HEK293T (cell line): ENCODE data around the gene CMKLR1.

Experiments
- CTCF ChIA-PET: fragments of 350-600 bp; formaldehyde crosslinking; extraction: SDS; loops from one replicate; lab custom pipeline; 2021; ENCODE audit warnings: antibody characterized with exemption, inconsistent platforms; lab: Yijun Ruan, JAX
- POLR2A ChIA-PET: fragments of 350-600 bp; formaldehyde crosslinking; extraction: SDS; loops from one replicate; lab custom pipeline; 2020; ENCODE audit warnings: antibody characterized with exemption, inconsistent platforms; lab: Yijun Ruan, JAX
- DNase-seq: peaks from one replicate; pipeline ENCODE4 v3.0.0; 2012; ENCODE audit warnings: mixed read lengths; ENCODE audit errors: extremely low spot score
- ARNT ChIP-seq: fragments of 450-650 bp; IDR thresholded peaks from 2 replicates; pipeline ENCODE4 v1.6.1; 2017; ENCODE audit warnings: mild to moderate bottlenecking
- BHLHE40 ChIP-seq: fragments of 450-650 bp; IDR thresholded peaks from 2 replicates; pipeline ENCODE4 v1.6.1; 2016; ENCODE audit warnings: mild to moderate bottlenecking, moderate library complexity, borderline replicate concordance
- CTBP1 ChIP-seq: fragments of 450-650 bp; IDR thresholded peaks from 2 replicates; pipeline ENCODE4 v1.6.1; 2016; ENCODE audit warnings: borderline replicate concordance
- ELF4 ChIP-seq: fragments of 450-650 bp; IDR thresholded peaks from 2 replicates; pipeline ENCODE4 v1.6.1; 2017; ENCODE audit warnings: antibody characterized with exemption
- FOXA1 ChIP-seq: fragments of 450-650 bp; IDR thresholded peaks from 2 replicates; pipeline ENCODE4 v1.6.1; 2016; ENCODE audit warnings: mild to moderate bottlenecking
- FOXK2 ChIP-seq: fragments of 450-650 bp; IDR thresholded peaks from 2 replicates; pipeline ENCODE4 v1.6.1; 2016; ENCODE audit warnings: mild to moderate bottlenecking
- FOXM1 ChIP-seq: fragments of 450-650 bp; IDR thresholded peaks from 2 replicates; pipeline ENCODE4 v1.6.1; 2017; ENCODE audit warnings: mild to moderate bottlenecking, borderline replicate concordance
- HDGF ChIP-seq: fragments of 450-650 bp; IDR thresholded peaks from 2 replicates; pipeline ENCODE4 v1.6.1; 2017; ENCODE audit warnings: antibody characterized with exemption, borderline replicate concordance
- L3MBTL2 ChIP-seq: fragments of 450-650 bp; conservative IDR thresholded peaks from 2 replicates; pipeline ENCODE4 v1.6.1; 2016; ENCODE audit warnings: mild to moderate bottlenecking
- LEF1 ChIP-seq: fragments of 450-650 bp; IDR thresholded peaks from 2 replicates; pipeline ENCODE4 v1.6.1; 2017; ENCODE audit warnings: mild to moderate bottlenecking, borderline replicate concordance
- NFRKB ChIP-seq: fragments of 450-650 bp; IDR thresholded peaks from 2 replicates; pipeline ENCODE4 v1.6.1; 2016; ENCODE audit warnings: mild to moderate bottlenecking, moderate library complexity
- SP1 ChIP-seq: fragments of 450-650 bp; IDR thresholded peaks from 2 replicates; pipeline ENCODE4 v1.6.1; 2017
- SUZ12 ChIP-seq: fragments of 450-650 bp; IDR thresholded peaks from 2 replicates; pipeline ENCODE4 v1.6.1; 2016; ENCODE audit warnings: mild to moderate bottlenecking
- TARDBP ChIP-seq: fragments of 450-650 bp; IDR thresholded peaks from 2 replicates; pipeline ENCODE4 v1.6.1; 2016
- ZNF384 ChIP-seq: fragments of 450-650 bp; IDR thresholded peaks from 2 replicates; pipeline ENCODE4 v1.6.1; 2016
- TF ChIP-seq, protein P1 (sequence below): fragments of 450-650 bp; IDR thresholded peaks from 2 replicates; pipeline ENCODE4 v1.6.1; 2016

CMKLR1 gene

DNA sequence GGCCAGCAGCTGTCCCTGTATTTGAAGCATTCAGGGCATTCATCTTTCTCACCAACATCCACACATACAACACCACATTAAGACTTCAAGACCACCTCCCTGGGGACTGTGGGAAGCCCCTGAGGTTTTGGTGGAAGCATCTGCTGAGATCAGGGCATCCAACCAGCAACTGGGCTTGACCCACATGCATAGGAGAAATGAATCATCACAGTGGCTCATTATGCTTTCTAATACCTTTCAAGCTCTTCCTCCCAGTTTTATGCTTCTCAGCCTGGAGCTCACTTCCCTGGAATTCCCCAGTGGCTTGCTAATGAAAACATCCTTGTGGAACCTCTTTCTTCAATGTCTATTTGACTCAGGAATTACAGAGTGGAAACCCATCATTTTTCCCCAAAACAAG lies 21.4 kb upstream of the CMKLR1 start:
- DNase-seq, result no peak
- TF ChIP-seq BHLHE40 (no peak), HDGF (no peak), TARDBP (no peak), SP1 (no peak), FOXM1 (no peak), L3MBTL2 (no peak), CTBP1 (no peak), LEF1 (no peak), NFRKB (no peak), ELF4 (no peak), FOXK2 (no peak), SUZ12 (no peak), ZNF384 (no peak)
- TF ChIP-seq, protein P1, sequence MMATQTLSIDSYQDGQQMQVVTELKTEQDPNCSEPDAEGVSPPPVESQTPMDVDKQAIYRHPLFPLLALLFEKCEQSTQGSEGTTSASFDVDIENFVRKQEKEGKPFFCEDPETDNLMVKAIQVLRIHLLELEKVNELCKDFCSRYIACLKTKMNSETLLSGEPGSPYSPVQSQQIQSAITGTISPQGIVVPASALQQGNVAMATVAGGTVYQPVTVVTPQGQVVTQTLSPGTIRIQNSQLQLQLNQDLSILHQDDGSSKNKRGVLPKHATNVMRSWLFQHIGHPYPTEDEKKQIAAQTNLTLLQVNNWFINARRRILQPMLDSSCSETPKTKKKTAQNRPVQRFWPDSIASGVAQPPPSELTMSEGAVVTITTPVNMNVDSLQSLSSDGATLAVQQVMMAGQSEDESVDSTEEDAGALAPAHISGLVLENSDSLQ, result no peak
- ChIA-PET CTCF (interaction anchor here (0.5 kb wide), 1 partner anchor 11 kb away, joined by 5 read pairs; no protein-coding TSS in a partner anchor), POLR2A (no interaction called here)

DNA sequence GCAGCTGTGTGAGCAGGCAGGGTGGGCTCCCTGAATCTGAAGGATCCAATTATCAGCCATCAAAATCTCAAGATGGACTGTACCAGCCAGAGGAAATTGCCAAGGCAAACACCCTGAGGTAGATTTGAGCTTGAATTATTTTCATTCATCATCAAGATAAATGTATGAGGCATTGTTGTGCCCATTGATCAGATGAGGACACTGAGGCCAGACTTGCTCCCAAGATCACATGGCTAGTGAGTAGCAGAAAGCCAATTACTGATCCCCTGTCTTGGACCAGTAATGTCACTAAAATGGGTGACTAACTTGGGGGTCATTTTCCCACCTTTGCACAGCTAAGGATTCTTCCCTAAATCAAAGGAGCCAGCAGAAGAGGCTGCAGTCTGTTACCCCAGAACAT lies 20.9 kb upstream of the CMKLR1 start:
- ChIA-PET CTCF (no interaction called here), POLR2A (no interaction called here)
- DNase-seq, result no peak
- TF ChIP-seq LEF1 (no peak), SUZ12 (no peak), SP1 (no peak), TARDBP (no peak), ELF4 (no peak), L3MBTL2 (no peak), NFRKB (no peak), FOXM1 (no peak), FOXK2 (no peak), BHLHE40 (no peak), FOXA1 (no peak), HDGF (no peak)
- TF ChIP-seq, protein P1, result no peak

DNA sequence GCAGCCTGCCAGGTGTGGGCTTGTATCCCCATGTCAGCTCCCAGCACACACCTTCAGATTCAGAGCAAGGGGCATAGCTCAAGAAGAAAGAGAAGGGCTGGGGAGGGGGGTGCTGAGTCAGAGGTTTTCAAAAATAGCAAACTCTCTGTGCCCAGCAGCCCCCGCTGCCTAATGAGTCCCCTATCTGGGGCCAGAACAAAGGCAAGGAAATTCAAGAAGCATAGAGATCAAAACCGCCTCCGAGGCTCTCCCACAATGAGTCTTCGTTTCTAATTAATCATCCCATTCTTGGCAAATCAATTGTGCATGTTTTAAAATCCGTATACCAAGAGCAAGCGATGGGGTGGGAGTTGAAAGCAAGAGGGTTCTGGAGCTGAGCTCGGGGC lies 19.5 kb upstream of the CMKLR1 start:
- POLR2A ChIA-PET, result no interaction called here
- TF ChIP-seq ELF4, result no peak
- TF ChIP-seq FOXA1, result no peak
- no peak for TF ChIP-seq TARDBP
- TF ChIP-seq, protein P1, result no peak
- no peak for TF ChIP-seq ARNT
- TF ChIP-seq CTBP1, result no peak
- no peak for TF ChIP-seq BHLHE40
- TF ChIP-seq L3MBTL2, result no peak
- no peak for TF ChIP-seq NFRKB
- CTCF ChIA-PET, result no interaction called here
- no peak for DNase-seq

DNA sequence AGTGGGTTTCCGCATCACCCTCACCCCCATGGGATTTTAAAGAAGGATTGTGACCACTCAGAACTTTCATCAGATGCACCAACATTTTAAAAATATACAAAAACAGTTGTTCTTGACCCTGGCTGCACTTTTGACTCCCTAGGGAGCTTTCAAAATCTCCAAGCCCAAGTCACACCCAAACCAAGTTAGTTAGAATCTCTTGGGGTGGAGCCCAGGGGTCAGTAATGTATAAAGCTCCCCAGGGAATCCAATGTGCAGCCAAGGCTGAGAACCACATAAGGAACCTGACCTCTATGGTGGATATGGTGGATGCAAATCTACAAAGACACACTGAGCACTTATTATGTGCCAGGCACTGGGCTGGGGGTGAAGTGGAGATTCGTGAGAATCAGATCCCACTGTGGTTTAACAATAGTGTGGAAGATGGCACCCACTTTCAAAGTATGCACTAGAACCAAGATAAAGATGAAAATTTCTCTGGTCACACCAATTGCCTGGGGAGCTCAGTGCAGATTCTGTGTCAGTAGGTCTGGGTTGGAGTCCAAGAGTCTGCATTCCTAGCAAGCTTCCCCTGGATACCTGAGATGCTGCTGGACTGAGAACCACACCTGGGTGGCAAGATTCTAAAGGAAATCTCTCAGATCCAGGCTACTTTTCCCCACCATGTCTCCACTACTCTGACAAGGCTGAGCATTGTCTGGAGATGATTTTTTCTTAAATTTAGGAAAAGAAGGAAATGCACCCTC lies 18.9 kb upstream of the CMKLR1 start:
- TF ChIP-seq FOXK2 (no peak), BHLHE40 (no peak), ARNT (no peak), ZNF384 (no peak), SP1 (no peak), CTBP1 (no peak), TARDBP (no peak), ELF4 (no peak), FOXM1 (no peak), SUZ12 (no peak), LEF1 (no peak), FOXA1 (no peak), HDGF (no peak), L3MBTL2 (no peak), NFRKB (no peak)
- TF ChIP-seq, protein P1, result no peak
- no peak for DNase-seq
- POLR2A ChIA-PET, result no interaction called here
- CTCF ChIA-PET, result no interaction called here

DNA sequence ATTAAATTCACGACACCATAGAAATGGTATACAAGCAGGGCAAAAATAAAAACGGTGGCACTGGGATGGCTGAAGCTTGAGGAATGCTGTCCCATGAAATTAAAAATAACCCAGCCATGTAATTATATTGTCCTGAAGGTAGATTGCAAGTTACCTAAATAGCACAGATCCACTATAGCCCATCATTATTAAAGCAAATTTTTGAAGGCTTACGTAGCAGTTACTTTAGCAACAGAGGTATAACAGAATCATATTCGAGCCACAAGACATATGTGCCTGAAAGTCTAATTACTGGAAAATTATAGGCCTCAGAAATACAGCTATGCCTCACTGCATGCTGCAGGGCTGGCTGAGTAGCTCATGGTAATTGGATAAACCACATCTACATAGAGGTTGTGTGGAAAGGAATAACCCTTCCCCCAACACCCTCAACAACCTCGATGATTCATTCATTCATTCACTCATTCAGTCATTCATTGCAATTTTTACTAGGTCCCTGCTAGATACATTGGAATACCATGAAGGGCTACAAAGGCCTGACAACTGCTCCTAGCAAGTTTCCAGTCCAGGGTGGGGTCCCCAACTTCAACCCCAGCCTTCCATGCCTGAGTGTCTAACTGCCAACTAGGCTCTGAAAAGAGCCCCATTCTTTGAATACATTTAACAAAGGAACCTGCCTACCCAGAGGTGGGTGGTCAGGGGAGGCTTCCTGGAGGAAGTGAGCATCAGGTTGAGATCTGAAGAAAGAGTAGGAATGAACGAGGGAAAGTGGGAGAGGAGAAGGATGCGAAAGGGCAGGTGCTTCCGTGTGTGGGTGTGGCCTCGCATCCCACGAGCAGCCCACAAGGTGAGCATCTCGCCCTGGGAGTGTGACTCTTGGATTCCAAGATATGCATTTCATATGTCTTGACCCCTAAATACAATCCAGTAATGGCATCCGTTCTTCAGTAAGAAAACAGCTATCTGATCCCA lies 18.0 kb upstream of the CMKLR1 start:
- TF ChIP-seq ARNT (no peak), ZNF384 (no peak), LEF1 (no peak), FOXA1 (no peak), SUZ12 (no peak), CTBP1 (no peak), HDGF (no peak), BHLHE40 (no peak), FOXM1 (no peak), TARDBP (no peak), NFRKB (no peak), L3MBTL2 (no peak), FOXK2 (no peak), ELF4 (no peak), SP1 (no peak)
- TF ChIP-seq, protein P1, result no peak
- ChIA-PET POLR2A (no interaction called here), CTCF (no interaction called here)

More for the DNA sequence above, 18.0 kb upstream of the CMKLR1 start:
- DNase-seq, result no peak
